ENCODE measurements around the gene DACT2. TPM values are rescaled to one million over a fixed set of nuclear protein-coding genes. Genes with fewer than 3 reads are reported as not detected.

Gene DACT2
- total RNA-seq, 1 donor: not detected

DNA sequence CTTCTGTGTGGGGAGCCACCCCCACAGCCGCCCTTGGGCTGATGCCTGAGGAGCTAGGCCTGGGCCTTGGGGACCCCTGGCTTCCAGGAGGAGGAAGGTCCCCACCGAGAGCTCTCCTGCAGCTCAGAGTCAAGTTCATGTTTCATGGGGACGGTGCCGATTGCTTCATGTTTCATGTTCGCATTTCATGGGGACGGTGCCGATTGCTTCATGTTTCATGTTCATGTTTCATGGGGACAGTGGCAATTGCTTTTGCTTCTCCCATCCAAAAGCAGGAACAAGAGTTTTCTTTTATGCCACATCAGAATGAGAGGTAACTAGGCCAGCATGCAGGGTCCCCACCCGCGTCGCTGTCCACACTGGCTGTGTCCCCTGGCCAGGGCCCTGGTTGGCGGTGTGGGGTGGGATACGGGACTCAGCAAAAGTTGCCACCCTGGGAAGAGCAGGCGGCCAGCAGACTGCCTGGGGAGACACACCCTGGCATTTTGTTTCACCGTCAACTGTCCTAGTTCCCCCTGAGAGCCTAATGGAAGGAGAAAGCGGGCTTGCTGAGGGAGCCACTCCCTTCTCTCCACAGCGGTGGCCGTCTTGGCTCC lies 46.0 kb downstream of the DACT2 start:
- Histone ChIP-seq H4K20me1 (ENCODE audit: insufficient read depth, low read length) (no peaks in the 10 kb centered on the region), H3K27me3 (ENCODE audit: insufficient read depth, low read length) (no peaks in the 10 kb centered on the region), H3K4me1 (ENCODE audit: insufficient read depth, low read length) (no peaks in the 10 kb centered on the region), H3K36me3 (ENCODE audit: insufficient read depth, low read length) (no peaks in the 10 kb centered on the region), H3K4me2 (ENCODE audit: insufficient read depth, low read length) (no peak overlapping the region), H3K79me2 (ENCODE audit: insufficient read depth, low read length) (no peaks in the 10 kb centered on the region), H3K27ac (ENCODE audit: low read depth, low read length) (no peak overlapping the region), H3K9me3 (ENCODE audit: low read depth, low read length) (no peaks in the 10 kb centered on the region), H2AFZ (ENCODE audit: low read length) (no peak overlapping the region), H3K4me3 (ENCODE audit: insufficient read depth, low read length) (no peak overlapping the region)
- TF ChIP-seq CTCF (IDR thresholded peaks at IDR 0.05; ENCODE audit: extremely low read depth, low read depth, low read length): no peak
- DNase-seq (ENCODE audit: insufficient read length, low spot score, missing footprints): no peak

DNA sequence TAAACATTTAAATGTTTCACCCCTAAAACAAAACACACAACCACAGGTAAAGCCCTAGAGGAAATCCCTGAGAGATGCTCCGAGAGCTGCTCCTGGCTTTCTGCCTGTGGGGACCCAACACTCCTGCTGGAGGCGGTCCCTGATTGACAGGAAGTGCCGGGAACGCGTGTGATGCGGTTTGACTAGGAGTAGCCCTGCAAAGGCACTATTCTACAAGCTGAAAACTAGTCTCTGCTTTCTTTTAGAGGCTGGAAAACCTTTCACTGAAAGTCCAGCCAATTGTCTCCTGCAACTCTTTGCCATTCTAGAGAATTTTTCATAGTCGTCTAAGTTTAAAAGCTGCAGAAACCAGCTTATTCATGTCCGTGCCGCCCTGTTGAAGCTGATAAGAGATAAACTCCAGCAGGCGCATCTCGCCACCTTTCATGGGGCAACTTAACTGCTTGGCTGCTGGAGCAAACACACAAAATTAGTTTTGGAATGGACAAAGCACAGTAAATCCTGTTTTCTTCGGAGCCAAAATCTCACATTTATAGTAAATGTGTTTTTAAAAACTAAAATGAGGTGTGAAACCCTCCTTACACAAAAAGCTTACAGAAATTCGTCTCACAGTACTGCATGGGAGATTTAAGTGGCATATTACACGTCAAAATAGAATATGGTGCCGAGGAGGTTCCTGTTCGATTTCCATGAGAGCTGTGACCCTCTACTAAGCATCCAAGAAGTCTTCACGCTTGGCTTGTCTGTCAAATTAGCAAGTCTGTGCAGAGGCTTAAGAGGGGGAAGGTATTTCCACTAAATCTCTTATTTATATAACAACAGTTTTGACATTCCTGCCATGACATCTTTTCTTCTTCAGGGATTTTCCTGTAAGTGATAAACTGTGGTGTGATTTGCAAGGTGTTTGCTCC lies 46.9 kb downstream of the DACT2 start:
- Histone ChIP-seq H4K20me1 (ENCODE audit: insufficient read depth, low read length) (no peaks in the 10 kb centered on the region), H3K27ac (ENCODE audit: low read depth, low read length) (no peak overlapping the region), H3K36me3 (ENCODE audit: insufficient read depth, low read length) (no peaks in the 10 kb centered on the region), H3K27me3 (ENCODE audit: insufficient read depth, low read length) (no peaks in the 10 kb centered on the region), H3K79me2 (ENCODE audit: insufficient read depth, low read length) (no peaks in the 10 kb centered on the region), H3K4me3 (ENCODE audit: insufficient read depth, low read length) (no peak overlapping the region), H3K4me2 (ENCODE audit: insufficient read depth, low read length) (no peak overlapping the region), H3K9me3 (ENCODE audit: low read depth, low read length) (no peaks in the 10 kb centered on the region), H3K4me1 (ENCODE audit: insufficient read depth, low read length) (no peaks in the 10 kb centered on the region), H2AFZ (ENCODE audit: low read length) (no peak overlapping the region)
- no peak for DNase-seq (ENCODE audit: insufficient read length, low spot score, missing footprints)
- no peak for TF ChIP-seq CTCF (IDR thresholded peaks at IDR 0.05; ENCODE audit: extremely low read depth, low read depth, low read length)

- H4K20me1 ChIP-seq (ENCODE audit: insufficient read depth, low read length): no peaks in the 10 kb centered on the region
- H3K27ac ChIP-seq (ENCODE audit: low read depth, low read length): no peak overlapping the region
- H3K36me3 ChIP-seq (ENCODE audit: insufficient read depth, low read length): no peaks in the 10 kb centered on the region
- no peaks in the 10 kb centered on the region for H3K9me3 ChIP-seq (ENCODE audit: low read depth, low read length)
- no peak overlapping the region for H2AFZ ChIP-seq (ENCODE audit: low read length)
- H3K4me3 ChIP-seq (ENCODE audit: insufficient read depth, low read length): no peak overlapping the region
- TF ChIP-seq CTCF (IDR thresholded peaks at IDR 0.05; ENCODE audit: extremely low read depth, low read depth, low read length): no peak
- H3K4me1 ChIP-seq (ENCODE audit: insufficient read depth, low read length): no peaks in the 10 kb centered on the region
- no peaks in the 10 kb centered on the region for H3K79me2 ChIP-seq (ENCODE audit: insufficient read depth, low read length)
- no peaks in the 10 kb centered on the region for H3K27me3 ChIP-seq (ENCODE audit: insufficient read depth, low read length)
- no peak overlapping the region for H3K4me2 ChIP-seq (ENCODE audit: insufficient read depth, low read length)
- DNase-seq (ENCODE audit: insufficient read length, low spot score, missing footprints): no peak
Measured at GRCh38 chr6:168270274-168271172, 49.1 kb downstream of the DACT2 start.

Measured in osteoblast (primary cell).